Measurements from ENCODE around the gene EML6. TPM values are rescaled to one million over a fixed set of nuclear protein-coding genes. Genes with fewer than 3 reads are reported as not detected.

The EML6 gene
- polyA plus RNA-seq, 1 donor (not counting 4 experiments of a cell fraction or from before 2014, with no cell fraction given), result 0.96 TPM

DNA sequence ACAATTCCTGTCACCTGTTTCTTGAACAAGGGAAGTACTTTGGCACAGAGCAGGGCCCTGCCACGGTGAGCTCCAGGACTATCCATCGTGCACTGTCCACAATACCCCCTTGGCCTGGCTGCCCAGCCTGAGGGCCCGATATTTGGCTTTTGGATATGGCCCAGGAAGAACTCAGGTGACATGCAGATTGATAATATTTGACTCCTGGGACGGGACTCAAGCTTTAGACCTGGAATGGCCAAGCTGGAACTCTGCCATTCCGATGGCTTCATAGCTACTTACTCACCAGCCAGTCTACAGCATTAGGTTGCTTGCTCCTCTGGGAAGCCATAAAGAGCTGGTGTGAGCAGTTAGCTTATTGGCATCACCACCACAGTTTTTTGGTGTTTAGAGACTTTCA, 26.6 kb downstream of the EML6 start:
- DNase-seq (ENCODE audit: low read depth, low spot score) (no peak), FAIRE-seq (peak; percentile 56)
- Histone ChIP-seq H3K9ac (ENCODE audit: control insufficient read depth, extremely low read depth, insufficient read depth, low read length) (no peak overlapping the region), H3K9me1 (ENCODE audit: control insufficient read depth, extremely low read depth, insufficient read depth, low read length) (no peaks in the 10 kb centered on the region), H3K4me2 (ENCODE audit: control insufficient read depth, extremely low read depth, insufficient read depth, low read depth, low read length) (no peak overlapping the region), H3K36me3 (ENCODE audit: control insufficient read depth in 2 of 2, extremely low read depth in 1 of 2, insufficient read depth in 2 of 2, low read length in 2 of 2) (no peaks in the 10 kb centered on the region), H3K4me3 (ENCODE audit: control insufficient read depth in 2 of 3, extremely low read depth in 1 of 3, insufficient read depth in 2 of 3, low read depth in 1 of 3, low read length in 3 of 3) (no peak overlapping the region), H3K4me1 (ENCODE audit: control insufficient read depth, extremely low read depth, insufficient read depth, low read length) (no peaks in the 10 kb centered on the region), H3K27ac (ENCODE audit: control insufficient read depth, insufficient read depth, low read length) (no peak overlapping the region), H4K20me1 (ENCODE audit: control insufficient read depth, extremely low read depth, insufficient read depth, low read length) (no peaks in the 10 kb centered on the region), H2AFZ (ENCODE audit: control insufficient read depth, low read length) (no peak overlapping the region), H3K27me3 (ENCODE audit: control insufficient read depth, extremely low read depth, insufficient read depth, low read length) (no peaks in the 10 kb centered on the region), H3K9me3 (ENCODE audit: control insufficient read depth, low read depth, low read length) (no peaks in the 10 kb centered on the region), H3K79me2 (ENCODE audit: control insufficient read depth, insufficient read depth, low read length) (no peaks in the 10 kb centered on the region)
- dilution Hi-C loops (cut with MboI; ENCODE audit: extremely low pct_ligation_motif_present, low sequenced_read_pairs), result no loop called here
- TF ChIP-seq EZH2 (IDR thresholded peaks at IDR 0.05; ENCODE audit: low read length), result no peak
- TF ChIP-seq, protein P1, sequence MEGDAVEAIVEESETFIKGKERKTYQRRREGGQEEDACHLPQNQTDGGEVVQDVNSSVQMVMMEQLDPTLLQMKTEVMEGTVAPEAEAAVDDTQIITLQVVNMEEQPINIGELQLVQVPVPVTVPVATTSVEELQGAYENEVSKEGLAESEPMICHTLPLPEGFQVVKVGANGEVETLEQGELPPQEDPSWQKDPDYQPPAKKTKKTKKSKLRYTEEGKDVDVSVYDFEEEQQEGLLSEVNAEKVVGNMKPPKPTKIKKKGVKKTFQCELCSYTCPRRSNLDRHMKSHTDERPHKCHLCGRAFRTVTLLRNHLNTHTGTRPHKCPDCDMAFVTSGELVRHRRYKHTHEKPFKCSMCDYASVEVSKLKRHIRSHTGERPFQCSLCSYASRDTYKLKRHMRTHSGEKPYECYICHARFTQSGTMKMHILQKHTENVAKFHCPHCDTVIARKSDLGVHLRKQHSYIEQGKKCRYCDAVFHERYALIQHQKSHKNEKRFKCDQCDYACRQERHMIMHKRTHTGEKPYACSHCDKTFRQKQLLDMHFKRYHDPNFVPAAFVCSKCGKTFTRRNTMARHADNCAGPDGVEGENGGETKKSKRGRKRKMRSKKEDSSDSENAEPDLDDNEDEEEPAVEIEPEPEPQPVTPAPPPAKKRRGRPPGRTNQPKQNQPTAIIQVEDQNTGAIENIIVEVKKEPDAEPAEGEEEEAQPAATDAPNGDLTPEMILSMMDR (optimal IDR thresholded peaks at IDR 0.05 in 1 of 3, IDR thresholded peaks at IDR 0.05 in 1 of 3, conservative IDR thresholded peaks at IDR 0.05 in 1 of 3; ENCODE audit: extremely low read depth in 1 of 3, insufficient read depth in 2 of 3, low read length in 3 of 3), result no peak

- no peak for DNase-seq (ENCODE audit: low read depth, low spot score)
- Histone ChIP-seq H3K79me2 (ENCODE audit: control insufficient read depth, insufficient read depth, low read length) (no peaks in the 10 kb centered on the region), H3K4me2 (ENCODE audit: control insufficient read depth, extremely low read depth, insufficient read depth, low read depth, low read length) (no peak overlapping the region), H4K20me1 (ENCODE audit: control insufficient read depth, extremely low read depth, insufficient read depth, low read length) (no peaks in the 10 kb centered on the region), H3K9ac (ENCODE audit: control insufficient read depth, extremely low read depth, insufficient read depth, low read length) (no peak overlapping the region), H3K27me3 (ENCODE audit: control insufficient read depth, extremely low read depth, insufficient read depth, low read length) (no peaks in the 10 kb centered on the region), H3K27ac (ENCODE audit: control insufficient read depth, insufficient read depth, low read length) (no peak overlapping the region), H3K9me3 (ENCODE audit: control insufficient read depth, low read depth, low read length) (no peaks in the 10 kb centered on the region), H3K4me3 (ENCODE audit: control insufficient read depth in 2 of 3, extremely low read depth in 1 of 3, insufficient read depth in 2 of 3, low read depth in 1 of 3, low read length in 3 of 3) (no peak overlapping the region), H2AFZ (ENCODE audit: control insufficient read depth, low read length) (no peak overlapping the region), H3K36me3 (ENCODE audit: control insufficient read depth in 2 of 2, extremely low read depth in 1 of 2, insufficient read depth in 2 of 2, low read length in 2 of 2) (no peaks in the 10 kb centered on the region), H3K4me1 (ENCODE audit: control insufficient read depth, extremely low read depth, insufficient read depth, low read length) (peaks cover 11% of the 10 kb centered on the region), H3K9me1 (ENCODE audit: control insufficient read depth, extremely low read depth, insufficient read depth, low read length) (no peaks in the 10 kb centered on the region)
- dilution Hi-C loops (cut with MboI; ENCODE audit: extremely low pct_ligation_motif_present, low sequenced_read_pairs), result no loop called here
- no peak for FAIRE-seq
- no peak for TF ChIP-seq EZH2 (IDR thresholded peaks at IDR 0.05; ENCODE audit: low read length)
These were observed 29.0 kb downstream of the EML6 start for GRCh38 chr2:54752439-54752838.

DNA sequence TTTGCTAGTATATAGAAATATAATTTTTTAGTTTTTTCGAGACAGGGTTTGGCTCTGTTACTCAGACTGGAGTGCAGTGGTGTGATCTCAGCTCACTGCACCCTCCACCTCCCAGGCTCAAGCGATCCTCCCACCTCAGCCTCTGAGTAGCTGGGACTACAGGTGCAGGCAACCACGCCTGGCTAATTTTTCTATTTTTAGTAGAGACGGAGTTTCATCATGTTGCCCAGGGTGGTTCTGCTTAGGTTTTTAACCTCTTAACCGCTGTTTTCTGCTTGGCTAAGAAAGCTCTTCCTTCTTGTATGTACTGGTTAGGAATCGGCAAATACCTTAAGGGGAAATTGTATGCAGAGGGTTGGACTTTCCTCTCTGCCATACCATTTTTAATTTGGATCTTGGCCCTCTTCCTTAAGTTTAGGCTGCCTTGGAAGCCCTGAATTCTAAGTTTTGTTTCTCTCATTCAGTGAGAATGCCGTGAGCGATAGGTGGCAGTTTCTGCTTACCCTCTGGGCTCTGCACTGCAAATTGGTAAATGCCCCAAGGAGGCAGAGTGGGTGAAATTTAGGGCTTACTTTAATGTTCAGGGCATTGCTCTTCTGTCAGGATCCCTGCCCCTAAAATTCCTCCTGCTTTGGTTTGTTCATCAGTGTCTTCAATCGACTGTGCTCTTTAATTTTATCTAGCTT, 32.3 kb downstream of the EML6 start:
- Histone ChIP-seq H3K4me1 (ENCODE audit: control insufficient read depth, extremely low read depth, insufficient read depth, low read length) (peaks cover 19% of the 10 kb centered on the region), H3K9me1 (ENCODE audit: control insufficient read depth, extremely low read depth, insufficient read depth, low read length) (no peaks in the 10 kb centered on the region), H3K36me3 (ENCODE audit: control insufficient read depth in 2 of 2, extremely low read depth in 1 of 2, insufficient read depth in 2 of 2, low read length in 2 of 2) (no peaks in the 10 kb centered on the region), H2AFZ (ENCODE audit: control insufficient read depth, low read length) (peak overlapping the region; percentile 20), H4K20me1 (ENCODE audit: control insufficient read depth, extremely low read depth, insufficient read depth, low read length) (no peaks in the 10 kb centered on the region), H3K27ac (ENCODE audit: control insufficient read depth, insufficient read depth, low read length) (no peak overlapping the region), H3K27me3 (ENCODE audit: control insufficient read depth, extremely low read depth, insufficient read depth, low read length) (no peaks in the 10 kb centered on the region), H3K79me2 (ENCODE audit: control insufficient read depth, insufficient read depth, low read length) (no peaks in the 10 kb centered on the region), H3K9ac (ENCODE audit: control insufficient read depth, extremely low read depth, insufficient read depth, low read length) (no peak overlapping the region), H3K4me2 (ENCODE audit: control insufficient read depth, extremely low read depth, insufficient read depth, low read depth, low read length) (peak overlapping the region; percentile 56), H3K9me3 (ENCODE audit: control insufficient read depth, low read depth, low read length) (no peaks in the 10 kb centered on the region), H3K4me3 (ENCODE audit: control insufficient read depth in 2 of 3, extremely low read depth in 1 of 3, insufficient read depth in 2 of 3, low read depth in 1 of 3, low read length in 3 of 3) (peak overlapping the region in 1 of 3 experiments; percentile 16)
- FAIRE-seq (peak; percentile 60), DNase-seq (ENCODE audit: low read depth, low spot score) (no peak)
- TF ChIP-seq, protein P1 (optimal IDR thresholded peaks at IDR 0.05 in 1 of 3, IDR thresholded peaks at IDR 0.05 in 1 of 3, conservative IDR thresholded peaks at IDR 0.05 in 1 of 3; ENCODE audit: extremely low read depth in 1 of 3, insufficient read depth in 2 of 3, low read length in 3 of 3), result peak in 1 of 3 experiments; percentile 64
- no peak for TF ChIP-seq EZH2 (IDR thresholded peaks at IDR 0.05; ENCODE audit: low read length)
- dilution Hi-C loops (cut with MboI; ENCODE audit: extremely low pct_ligation_motif_present, low sequenced_read_pairs), result no loop called here

Measured in keratinocyte (primary cell).